Right lobe of liver (tissue), 6 donors: Measurements from ENCODE around the gene WNT1. TPM values are rescaled to one million over a fixed set of nuclear protein-coding genes. Genes with fewer than 3 reads are reported as not detected.

ENCODE experiments used
- ATAC-seq, 4 donors: fragments of 200-7000 bp; cut with Tn5 transposase; one replicate each; pipeline ENCODE4 v1.9.1; 2020; ENCODE audit warnings: mild to moderate bottlenecking in 4 of 4, moderate library complexity in 4 of 4
- DNase-seq, 3 donors: peaks; one replicate each; pipeline ENCODE4 v3.0.0-alpha.2; 2020
- H3K27ac ChIP-seq, 3 donors: fragments of 200-600 bp; one replicate each; pipeline ENCODE4 v1.8.0; 2022
- H3K27me3 ChIP-seq, 2 donors: fragments of 200-600 bp; one replicate each; pipeline ENCODE4 v1.8.0; 2022
- H3K36me3 ChIP-seq, 4 donors: fragments of 200-600 bp; sonication (generic) in 1 of 4; one replicate each; pipeline versions ENCODE4 v1.5.1 to v1.8.0; 2017 to 2022; ENCODE audit warnings: control low read depth in 1 of 4
- H3K4me1 ChIP-seq, 4 donors: fragments of 200-600 bp; sonication (generic) in 1 of 4; one replicate each; pipeline versions ENCODE4 v1.5.1 to v1.8.0; 2017 to 2022; ENCODE audit warnings: control low read depth in 1 of 4
- H3K4me3 ChIP-seq, 3 donors: fragments of 200-600 bp; one replicate each; pipeline ENCODE4 v1.8.0; 2022
- H3K9me3 ChIP-seq, 4 donors: fragments of 200-600 bp; sonication (generic) in 1 of 4; one replicate each; pipeline versions ENCODE4 v1.5.1 to v1.8.0; 2017 to 2022; ENCODE audit warnings: control low read depth in 1 of 4
- CTCF ChIP-seq, 4 donors: fragments of 200-600 bp in 3 of 4; fragments of 450-650 bp in 1 of 4; IDR thresholded peaks; one replicate each; pipeline versions ENCODE4 v1.5.1 to v1.8.0; 2016 to 2022; ENCODE audit warnings: antibody characterized with exemption in 4 of 4, mild to moderate bottlenecking in 2 of 4
- POLR2A ChIP-seq: fragments of 450-650 bp; IDR thresholded peaks from one replicate; pipeline ENCODE4 v1.6.1; 2017; ENCODE audit warnings: antibody characterized with exemption, mild to moderate bottlenecking
- WGBS: methylation state at CpG from one replicate; pipeline ENCODE4 v1.1.6; 2018; ENCODE audit warnings: low coverage, low lambda C conversion rate; ENCODE audit not compliant: insufficient coverage; ENCODE audit errors: missing lambda C conversion rate; 5-methylcytosine and 5-hydroxymethylcytosine counted together
- intact Hi-C, 2 donors: fragments of 100-400 bp; cut with DNase I; formaldehyde crosslinking; loops; one replicate each; pipeline versions ENCODE4 v1.11.2 to v1.14.1; 2022
- total RNA-seq, 6 experiments: library from RNA; depleted of rRNA in 2 of 6; stranded (reverse); fragments of >200 nt in 2 of 6; fragmentation: NEBNext Ultra II Directional in 3 of 6; extraction: Animal tissue kit (Norgen Biotek cat#: 25700) in 3 of 6; gene quantifications; one replicate each; pipeline versions ENCODE4 v1.1.0 to v1.2.4, GENCODE V29; 2016 to 2023
- donor health status: DM: no; HTN: yes; CAD: no.
- donor health status: DM: no; HTN: no; CAD: no.
- donor health status: DM: no; HTN: no; CAD: no.
- donor health status: DM: no; HTN: yes; CAD: no.
- donor health status: DM: no; HTN: yes; CAD: no.

The WNT1 gene
- total RNA-seq, 6 experiments from 2014 or later, result not detected

- Histone ChIP-seq H3K4me3 (no peak overlapping the region), H3K27ac (peak overlapping the region; percentile 72 to 91 (median 88)), H3K36me3 (peaks cover 0 to 35% (median 6%) of the 10 kb centered on the region in 4 donors), H3K27me3 (no peaks in the 10 kb centered on the region), H3K4me1 (peaks cover 0 to 6% (median 2%) of the 10 kb centered on the region in 4 donors), H3K9me3 (no peaks in the 10 kb centered on the region)
- WGBS, result 69% methylated on average over 10 of the region's 10 CpGs
- intact Hi-C loops, result no loop called here
- DNase-seq, result peak in 1 of 3 donors; percentile 32
- TF ChIP-seq POLR2A, result no peak
- TF ChIP-seq CTCF (IDR thresholded peaks at IDR 0.05), result no peak
- ATAC-seq, result no peak
These were observed 41.6 kb downstream of the WNT1 start for GRCh38 chr12:49019443-49020324.

- intact Hi-C loops, result no loop called here
- Histone ChIP-seq H3K27ac (no peak overlapping the region), H3K4me1 (peaks cover 0 to 6% (median 2%) of the 10 kb centered on the region in 4 donors), H3K9me3 (no peaks in the 10 kb centered on the region), H3K4me3 (no peak overlapping the region), H3K36me3 (peaks cover 0 to 42% (median 12%) of the 10 kb centered on the region in 4 donors), H3K27me3 (no peaks in the 10 kb centered on the region)
- TF ChIP-seq CTCF (IDR thresholded peaks at IDR 0.05), result no peak
- no peak for TF ChIP-seq POLR2A
- DNase-seq (no peak), ATAC-seq (no peak)
- WGBS, result 20% methylated on average over 1 of the region's 6 CpGs
These were observed 42.3 kb downstream of the WNT1 start for GRCh38 chr12:49020441-49020840.

- Histone ChIP-seq H3K27ac (no peak overlapping the region), H3K27me3 (no peaks in the 10 kb centered on the region), H3K9me3 (no peaks in the 10 kb centered on the region), H3K36me3 (peaks cover 0 to 52% (median 17%) of the 10 kb centered on the region in 4 donors), H3K4me1 (peaks cover 0 to 6% (median 2%) of the 10 kb centered on the region in 4 donors), H3K4me3 (no peak overlapping the region)
- 60% methylated on average over 5 of the region's 11 CpGs for WGBS
- no peak for DNase-seq
- TF ChIP-seq POLR2A, result no peak
- TF ChIP-seq CTCF (IDR thresholded peaks at IDR 0.05), result no peak
- ATAC-seq, result no peak
- intact Hi-C loops, result no loop called here
These were observed 43.3 kb downstream of the WNT1 start for GRCh38 chr12:49021292-49021915.

DNA sequence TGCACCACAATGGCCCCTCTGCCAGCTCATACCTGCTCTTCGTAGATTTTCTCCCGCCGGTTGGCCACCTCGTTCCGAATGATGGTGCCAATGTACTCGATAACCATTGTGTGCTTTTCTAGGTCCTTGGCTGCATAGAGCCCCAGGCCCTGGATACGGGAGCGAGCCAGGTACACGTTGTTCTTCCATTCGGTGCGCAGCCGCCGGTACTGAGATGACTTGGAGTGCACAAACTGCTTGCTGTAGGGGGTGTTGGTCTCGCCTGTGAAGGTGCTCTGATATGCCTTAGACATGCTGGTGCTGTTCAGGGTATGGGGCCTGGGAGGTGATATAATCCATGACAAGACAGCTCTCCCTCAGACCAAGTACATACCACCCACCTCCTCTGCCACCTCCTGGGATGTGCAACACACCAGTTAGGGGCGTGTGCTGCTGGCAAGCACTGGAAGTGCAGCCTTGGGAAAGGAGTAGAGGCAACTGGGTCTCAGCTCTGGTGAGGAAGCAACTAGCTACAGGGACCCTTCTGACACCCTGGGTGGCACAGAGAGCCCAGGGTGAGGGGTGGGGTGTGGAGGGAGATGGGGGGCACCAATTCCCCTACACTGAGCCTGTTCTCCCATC is 44.5 kb downstream of the WNT1 start:
- 88% methylated on average over 6 of the region's 15 CpGs for WGBS
- peaks cover 0 to 3% (median under 1%) of the 10 kb centered on the region in 4 donors for H3K4me1 ChIP-seq
- H3K27ac ChIP-seq, result no peak overlapping the region
- ATAC-seq, result no peak
- intact Hi-C loops, result no loop called here
- H3K4me3 ChIP-seq, result no peak overlapping the region
- no peaks in the 10 kb centered on the region for H3K9me3 ChIP-seq
- DNase-seq, result no peak
- TF ChIP-seq CTCF (IDR thresholded peaks at IDR 0.05) (no peak), POLR2A (no peak)
- H3K27me3 ChIP-seq, result no peaks in the 10 kb centered on the region
- H3K36me3 ChIP-seq, result peaks cover under 1 to 64% (median 21%) of the 10 kb centered on the region in 4 donors
